HG02973 (cell line): ENCODE measurements around the gene ASPSCR1.

Source experiments
- ATAC-seq: cut with Tn5 transposase; IDR thresholded peaks from one replicate; pipeline ENCODE4 v1.9.1; 2021; ENCODE audit warnings: moderate library complexity; ENCODE audit not compliant: unreplicated experiment

Gene ASPSCR1

DNA sequence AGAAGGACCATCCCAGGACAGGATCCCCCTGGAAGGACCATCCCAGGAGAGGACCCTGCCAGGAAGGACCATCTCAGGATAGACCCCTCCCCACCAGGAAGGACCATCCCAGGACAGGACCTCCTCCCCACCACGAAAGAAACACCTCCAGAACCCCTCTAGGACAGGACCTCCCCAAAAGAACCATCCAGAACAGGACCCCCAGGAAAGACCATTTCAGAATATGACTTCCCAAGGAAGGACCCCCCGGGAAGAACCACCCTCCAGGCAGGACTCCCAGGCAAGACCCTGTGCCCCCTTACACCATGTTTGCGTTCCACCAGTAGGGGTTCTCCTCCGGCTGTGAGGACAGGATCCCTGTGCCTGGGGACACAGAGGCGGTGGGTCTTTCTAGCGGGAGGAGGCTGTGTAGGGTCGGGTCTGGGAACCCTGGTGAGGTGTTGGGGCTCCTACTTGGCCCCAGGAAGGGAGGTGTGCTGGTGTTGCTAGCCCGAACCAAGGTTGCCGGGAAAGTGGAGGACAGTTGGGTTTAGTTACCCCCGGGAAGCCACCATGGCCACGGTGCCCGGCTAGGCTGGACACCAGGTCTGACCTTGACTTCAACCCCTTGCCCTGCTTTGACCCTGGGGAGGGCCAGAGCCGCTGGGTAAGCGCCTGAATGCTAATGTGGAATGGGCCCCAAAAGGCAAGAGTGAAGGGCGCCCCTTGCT, 18.6 kb upstream of the ASPSCR1 start:
- ATAC-seq: no peak

DNA sequence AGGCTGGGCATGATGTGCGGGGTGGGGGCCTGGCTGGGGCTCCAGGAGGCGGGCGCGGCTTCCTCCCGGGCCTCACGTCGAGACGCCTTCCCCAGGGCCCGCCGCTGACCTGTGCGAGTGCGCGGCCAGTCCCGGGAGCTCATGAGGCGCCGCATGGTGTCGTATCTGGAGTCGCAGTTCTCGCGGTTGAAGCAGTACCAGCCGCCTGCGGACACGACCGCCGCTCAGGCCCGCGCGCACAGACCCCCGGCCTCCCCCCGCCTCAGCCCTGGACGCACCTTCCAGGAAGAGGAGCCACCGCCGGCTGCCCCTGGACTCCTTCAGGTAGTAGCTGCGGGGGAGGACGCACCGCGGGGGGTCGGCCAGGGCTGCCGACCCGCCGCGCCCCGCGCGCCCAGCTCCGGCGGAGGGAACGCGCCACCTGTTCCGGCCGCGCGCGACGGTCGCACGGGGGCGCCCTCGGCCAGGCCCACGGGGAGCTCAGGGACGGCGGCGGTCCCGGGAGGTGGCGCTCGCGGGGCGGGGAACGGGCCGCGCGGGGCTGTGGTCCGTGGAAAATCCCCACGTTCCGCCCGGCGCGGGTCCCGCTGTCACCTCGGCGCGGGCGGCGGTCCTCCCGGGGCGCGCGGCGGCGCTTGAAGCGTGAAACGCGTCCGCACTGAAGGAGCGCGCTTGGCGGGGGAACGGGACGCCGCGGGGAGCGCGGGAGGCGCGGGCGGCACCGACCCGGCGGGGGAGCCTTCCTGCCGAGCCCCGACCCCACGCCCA, 17.9 kb upstream of the ASPSCR1 start:
- ATAC-seq: no peak

DNA sequence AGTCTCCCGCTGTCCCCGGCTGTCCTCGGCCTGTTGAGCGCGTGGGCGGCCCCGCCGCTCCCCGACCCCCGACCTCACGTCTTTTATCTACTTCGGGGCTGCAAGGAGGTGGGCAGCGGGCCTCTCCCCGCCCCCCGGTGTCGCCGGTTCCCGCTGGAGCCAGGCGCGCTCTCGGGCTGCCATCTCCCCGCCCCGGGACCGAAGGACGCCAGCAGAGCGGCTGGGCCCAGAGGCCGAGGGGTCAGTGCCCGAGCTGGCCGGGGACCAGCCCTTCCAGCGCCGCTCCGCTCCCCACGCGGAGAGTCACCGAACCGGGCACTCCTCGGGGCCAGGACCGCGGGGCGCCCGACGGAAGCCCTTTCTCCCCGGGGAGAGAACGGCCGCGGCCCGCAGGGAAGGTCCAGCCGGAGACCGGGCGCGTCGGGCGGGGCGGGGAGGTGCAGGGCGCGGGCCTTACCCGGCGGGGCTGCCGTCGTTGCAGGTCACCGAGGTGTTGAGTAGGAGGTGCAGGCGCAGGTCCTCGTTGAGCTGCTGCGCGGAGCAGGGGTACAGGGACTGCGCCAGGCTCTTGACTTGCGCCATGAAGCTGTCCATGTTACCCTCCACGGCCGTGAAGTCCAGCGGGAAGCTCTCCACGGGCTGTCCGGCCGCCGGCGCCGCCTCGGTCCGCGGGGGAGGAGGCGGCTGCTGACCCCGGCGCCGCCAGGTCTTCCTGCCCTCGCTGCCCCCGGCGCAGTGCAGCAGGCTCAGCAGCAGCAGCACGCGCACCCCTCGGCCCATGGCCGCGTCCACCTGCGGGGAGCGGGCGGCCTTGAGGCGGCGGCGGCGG, 17.1 kb upstream of the ASPSCR1 start:
- ATAC-seq: no peak

DNA sequence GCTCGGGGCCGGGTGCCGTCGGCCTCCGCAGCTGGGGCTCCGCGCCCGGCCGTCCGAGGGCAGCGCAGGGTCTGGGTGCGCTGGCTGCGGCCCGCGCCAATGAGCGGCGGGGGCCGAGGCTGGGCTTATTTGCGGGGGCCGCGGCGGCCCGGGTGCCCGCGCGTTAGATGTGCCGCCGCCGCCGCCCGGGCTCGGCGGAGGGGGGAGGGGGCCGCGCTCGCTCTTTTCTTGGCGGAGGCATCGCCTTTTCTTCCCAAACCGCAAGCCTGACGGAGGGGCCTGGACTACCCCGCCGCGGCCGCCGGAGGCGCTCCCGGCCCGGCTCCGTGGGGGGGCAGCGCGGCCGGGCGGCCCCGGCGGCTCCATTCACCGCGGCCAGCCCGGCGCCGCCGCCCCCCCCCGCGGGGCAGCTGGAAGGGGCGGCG, 16.3 kb upstream of the ASPSCR1 start, which contains the start of gene NOTUM:
Gene NOTUM (minus strand): TSS at position 101 of the 425 bp plus-strand sequence. CDS start 278 bp downstream, outside the sequence.
- no peak for ATAC-seq

DNA sequence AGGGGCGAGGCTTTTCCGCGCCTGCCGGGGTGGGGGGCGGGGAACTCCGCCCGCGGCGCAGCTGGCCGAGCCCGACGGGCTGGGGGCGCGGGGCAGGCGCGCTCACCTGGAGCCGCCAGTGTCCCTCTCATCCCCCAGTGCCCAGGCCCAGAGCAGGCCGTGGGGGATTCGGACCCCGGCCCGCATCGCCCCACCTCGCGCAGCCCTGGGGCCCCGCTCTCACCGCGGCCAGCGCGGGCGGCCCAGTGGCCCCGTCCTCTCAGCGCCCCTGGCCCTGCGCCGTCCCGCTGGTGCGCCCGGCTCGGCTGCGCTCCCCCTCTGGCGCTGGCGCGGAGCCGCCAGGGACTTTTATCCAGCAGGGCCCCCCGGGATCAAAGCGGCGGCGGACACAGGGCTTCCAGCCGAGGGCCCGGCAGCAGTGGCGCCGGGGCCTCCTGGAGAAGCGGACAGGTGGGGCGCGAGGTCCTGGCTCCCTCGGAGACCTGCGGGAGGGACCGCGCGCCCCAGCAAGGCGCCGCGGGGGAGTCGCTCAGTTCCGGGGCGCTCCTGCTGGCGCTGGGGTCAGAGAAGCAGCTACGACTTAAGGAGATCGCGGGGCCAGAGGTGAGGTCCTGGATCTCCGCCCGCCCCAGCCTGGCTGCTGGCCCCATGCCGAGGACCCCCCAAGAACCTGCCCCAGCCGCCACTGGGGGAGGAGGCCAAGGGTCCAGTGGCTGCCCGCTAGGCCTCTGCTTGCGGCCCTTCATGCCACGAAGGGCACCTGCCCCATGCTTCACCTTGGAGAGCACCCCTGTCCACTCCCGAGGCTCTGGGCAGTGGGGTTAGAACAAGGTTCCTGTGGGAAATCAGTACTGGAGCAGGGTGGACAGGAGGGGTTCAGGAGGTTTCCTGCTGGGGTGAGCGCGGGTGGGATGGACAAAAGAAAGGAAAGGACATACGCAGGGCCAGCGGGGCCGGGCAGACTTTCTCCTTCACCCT, 15.6 kb upstream of the ASPSCR1 start:
- ATAC-seq: no peak

DNA sequence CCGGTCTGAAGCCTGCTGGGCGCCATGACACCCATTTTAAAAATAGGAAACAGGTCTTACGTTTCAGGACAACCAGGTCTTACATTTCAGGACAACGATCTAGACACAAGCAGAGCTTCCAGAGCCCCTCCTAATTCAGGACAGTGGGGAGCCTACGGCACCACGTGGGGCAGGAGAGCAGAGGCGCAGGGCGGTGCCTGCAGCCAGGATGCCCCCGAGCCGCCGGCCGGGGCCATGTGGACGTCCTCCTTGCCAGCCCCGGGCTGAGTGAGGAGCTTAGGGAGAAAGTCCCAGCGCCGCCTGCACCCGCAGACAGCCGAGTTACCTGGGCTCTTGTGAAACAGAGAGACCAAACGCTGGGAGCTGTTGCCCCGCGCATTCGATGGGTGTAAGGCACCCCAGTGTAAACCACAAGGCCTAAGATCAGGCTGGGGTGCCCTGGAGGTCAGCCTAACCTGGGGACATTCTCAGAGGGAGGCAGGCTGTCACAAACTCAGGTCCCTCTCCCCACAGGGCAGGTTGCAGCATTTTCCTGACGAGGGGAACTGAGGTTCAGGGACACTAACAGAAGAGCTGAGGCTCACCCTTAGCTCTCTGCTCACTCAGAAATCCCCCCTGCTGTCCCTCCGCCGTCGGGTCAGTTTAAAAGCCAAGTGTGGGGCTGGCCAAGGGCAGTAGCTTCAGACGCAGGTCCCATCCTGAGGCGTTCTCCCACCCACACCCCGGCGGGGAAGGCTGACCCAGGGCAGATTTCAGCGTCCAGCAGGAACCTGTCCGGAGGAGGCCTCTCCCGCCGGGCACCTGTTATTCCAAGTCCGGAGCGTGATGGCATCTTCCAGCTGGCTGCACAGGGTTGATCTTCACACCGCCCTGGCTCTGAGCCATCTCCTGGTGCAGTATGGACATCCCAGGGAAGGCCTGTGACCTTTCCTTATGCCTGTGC, 14.7 kb upstream of the ASPSCR1 start:
- ATAC-seq: no peak

DNA sequence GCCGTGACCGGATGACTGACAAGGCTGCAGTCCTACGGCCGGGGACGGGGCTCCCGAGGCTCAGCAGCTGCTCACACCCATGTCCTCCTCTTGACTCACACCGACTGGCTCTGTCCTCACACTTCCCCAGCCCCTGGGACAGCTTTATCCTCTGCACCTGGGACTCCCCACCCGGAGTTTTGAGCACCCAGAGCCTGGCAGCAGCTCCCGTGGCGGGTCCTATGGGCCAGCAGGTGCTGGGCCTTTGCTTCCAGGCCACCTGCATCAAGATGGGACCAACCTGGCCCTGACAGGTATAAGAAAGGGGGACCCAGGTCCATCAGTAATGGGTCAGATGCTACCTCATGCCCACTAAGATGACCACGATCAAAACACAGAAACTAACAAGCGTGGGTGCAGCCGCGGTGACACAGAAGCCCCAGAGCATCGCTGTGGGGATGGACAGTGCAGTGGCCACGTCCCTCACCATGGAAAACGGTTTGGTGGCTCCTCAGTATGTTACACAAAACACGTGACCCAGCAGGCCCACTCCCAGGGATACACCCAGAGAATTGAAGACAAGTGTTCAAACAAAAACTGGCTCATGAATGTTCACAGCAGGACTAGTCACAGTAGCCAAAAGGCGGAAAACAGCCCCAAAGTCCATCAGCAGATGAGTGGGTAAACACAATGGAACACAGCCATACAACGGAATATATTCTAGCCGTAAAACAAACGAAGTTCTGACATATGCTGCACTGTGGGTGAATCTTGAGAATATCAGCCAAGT, 13.2 kb upstream of the ASPSCR1 start:
- no peak for ATAC-seq

DNA sequence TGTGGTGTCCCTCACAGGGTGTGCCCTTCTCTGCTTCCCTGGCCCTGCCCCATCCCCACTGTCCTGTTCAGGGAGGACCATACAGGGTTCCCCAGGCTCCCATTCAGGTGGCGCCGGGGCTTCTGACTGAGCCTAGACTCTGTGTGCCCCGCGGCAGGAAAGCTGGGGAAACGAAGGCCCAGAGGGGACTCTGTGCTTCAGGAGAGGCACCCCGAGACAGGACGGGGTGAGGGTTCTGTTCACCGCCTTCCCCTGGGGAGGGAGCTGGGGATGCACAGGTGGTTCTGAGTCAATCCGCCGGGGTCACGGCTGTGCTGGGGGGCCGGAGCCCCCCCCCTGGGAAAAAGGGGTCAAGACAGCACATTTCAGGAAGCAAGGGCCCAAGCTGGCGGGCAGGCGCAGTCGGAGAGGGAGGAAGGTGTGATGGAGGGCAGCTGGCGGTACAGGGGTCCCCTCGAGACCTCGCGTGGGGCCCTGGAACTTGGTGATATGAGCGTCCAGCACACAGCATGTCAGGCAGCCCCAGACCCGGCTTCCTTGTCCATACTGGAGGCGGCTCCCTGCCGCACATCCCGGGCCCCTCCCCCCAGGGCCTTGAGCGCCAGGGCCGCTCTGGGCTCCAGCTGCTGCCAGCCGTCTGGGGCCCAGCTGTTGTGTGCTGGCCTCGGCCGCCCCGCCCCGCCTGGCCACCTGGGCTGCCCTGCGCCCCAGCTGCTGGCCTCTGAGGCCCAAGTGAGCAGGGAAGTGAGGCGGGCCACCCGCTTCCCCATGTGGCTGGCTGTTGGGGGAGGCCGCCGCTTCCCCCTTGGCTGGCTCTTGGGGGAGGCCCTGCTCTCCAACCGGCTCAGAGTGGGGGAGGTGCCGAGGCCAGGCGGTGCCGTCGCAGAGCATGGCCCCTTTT, 10.8 kb upstream of the ASPSCR1 start:
- ATAC-seq: no peak

DNA sequence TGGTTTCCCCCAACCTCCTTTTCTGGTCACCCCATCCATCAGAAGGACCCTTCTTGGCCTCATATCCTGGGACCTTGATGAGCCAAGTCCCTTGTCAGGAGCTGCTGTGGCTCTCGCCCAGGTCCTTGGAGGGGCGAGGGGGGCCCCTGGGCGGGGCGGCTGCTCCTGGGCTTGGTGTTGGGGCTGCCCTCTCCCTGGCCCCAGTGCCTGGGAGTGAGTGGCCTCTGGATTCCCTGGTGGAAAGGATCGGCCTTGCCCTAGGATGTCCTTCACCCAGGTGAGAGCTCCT, 10.2 kb upstream of the ASPSCR1 start:
- ATAC-seq: no peak

DNA sequence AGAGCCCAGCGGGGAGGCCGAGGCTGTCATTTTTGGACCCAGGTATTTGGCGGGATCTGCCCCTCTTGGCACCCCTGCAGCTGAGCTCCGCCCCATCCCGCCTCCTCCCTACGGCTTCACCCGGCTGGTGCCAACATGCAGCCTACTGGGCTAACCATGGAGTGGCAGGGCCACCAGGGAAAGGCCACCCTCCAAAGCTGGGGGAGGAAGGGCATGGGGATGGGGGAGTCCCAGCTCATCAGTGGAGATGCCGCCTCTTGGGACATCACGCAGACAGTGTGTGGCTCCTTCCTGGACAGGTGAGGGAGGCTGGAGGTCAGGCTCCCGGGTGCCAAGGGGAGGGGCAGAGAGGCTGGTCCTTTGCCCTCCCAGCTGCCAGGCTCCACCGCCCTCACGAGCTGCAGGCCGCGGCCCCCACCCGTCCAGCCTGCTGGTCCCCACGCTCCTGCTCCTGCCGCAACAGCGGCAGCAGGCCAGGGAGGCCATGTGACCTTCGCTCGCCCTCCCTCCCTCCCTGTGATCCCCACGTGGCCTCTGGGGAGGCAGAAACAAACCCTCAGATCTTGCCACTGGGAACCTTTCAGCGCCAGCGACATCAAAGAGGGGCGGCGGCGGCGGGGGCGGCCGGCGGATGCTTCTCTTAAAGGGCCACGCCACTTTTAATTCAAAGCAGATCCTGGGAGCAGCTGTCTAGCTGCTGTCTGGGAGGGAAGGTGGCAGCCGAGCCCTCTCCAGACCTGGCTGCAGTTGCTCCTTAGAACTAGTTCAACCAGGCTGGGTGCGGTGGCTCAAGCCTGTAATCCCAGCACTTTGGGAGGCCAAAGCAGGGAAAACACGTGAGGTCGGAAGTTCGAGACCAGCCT, 9.7 kb upstream of the ASPSCR1 start:
- ATAC-seq: no peak

DNA sequence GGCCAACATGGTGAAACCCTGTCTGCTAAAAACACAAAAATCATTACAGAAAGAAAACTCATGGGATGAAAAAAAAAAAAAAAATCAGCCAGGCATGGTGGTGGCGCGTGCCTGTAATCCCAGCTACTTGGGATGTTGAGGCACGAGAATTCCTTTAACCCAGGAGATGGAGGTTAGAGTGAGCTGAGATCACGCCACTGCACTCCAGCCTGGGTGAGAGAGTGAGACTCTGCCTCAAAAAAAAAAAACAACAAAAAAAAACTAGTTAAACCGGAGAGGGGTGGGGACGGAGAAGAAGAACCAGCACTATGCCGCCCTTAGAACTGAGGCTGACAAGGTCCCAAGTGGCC, 9.1 kb upstream of the ASPSCR1 start:
- no peak for ATAC-seq

DNA sequence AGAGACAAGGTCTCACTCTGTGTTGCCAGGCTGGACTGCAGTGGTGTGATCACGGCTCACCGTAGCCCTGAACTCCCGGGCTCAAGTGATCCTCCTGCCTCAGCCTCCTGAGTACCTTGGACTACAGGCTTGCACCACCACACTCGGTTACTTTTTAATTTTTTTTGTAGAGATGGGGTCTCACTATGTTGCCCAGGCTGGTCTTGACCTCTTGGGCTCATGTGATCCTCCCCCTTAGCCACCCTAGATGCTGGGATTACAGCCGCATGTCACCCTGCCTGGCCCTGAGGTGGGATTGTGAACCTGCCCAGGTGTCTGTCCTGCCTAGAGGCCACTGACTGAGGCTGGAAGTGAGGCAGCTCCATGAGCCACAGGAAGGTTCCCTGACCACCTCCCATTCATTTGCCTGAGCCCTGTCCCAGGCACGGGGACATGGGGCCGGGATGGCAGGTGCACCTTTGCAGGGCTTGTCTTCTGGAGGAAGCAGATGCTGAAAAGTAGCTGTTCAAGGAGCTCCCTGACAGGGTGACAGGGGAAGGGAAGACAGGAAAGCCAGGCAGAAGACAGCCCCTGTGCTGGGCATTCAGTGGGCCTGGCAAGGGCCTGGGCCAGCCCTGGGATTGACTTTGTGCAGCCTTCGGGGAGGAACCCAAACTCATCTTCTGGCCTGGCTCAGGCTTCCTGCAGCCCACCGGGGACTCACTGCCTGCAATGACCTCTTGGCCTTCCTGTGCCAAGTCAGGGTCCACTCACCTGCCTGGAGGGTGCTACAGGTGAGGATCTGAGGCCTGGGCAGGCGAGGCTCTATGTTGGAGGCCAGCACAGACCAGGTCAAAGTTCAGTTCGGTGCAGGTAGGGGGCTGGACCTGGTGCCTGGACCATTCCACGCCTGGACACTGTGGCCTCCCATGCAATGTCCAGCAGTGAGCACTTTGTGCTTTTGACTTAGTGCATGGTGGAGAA, 8.3 kb upstream of the ASPSCR1 start:
- ATAC-seq: no peak

DNA sequence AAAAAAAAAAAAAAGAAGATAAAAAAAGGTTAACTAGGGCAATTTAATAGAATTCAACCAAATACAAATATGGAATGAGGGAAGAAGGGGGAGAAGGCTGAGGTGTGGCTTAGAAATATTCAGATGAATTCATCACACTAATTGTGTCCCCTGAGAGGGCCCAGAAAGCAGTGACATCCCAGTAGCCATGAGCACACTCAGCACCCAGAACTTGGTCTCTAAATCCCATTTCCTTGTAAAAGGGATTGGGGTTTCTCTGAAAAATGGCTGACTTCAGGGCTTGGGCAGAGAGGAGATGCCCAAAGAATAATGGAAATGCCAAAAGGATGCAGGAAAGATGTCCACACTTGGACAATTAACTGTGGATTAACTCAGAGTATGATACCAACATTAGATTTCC, 4.0 kb upstream of the ASPSCR1 start:
- ATAC-seq: no peak

DNA sequence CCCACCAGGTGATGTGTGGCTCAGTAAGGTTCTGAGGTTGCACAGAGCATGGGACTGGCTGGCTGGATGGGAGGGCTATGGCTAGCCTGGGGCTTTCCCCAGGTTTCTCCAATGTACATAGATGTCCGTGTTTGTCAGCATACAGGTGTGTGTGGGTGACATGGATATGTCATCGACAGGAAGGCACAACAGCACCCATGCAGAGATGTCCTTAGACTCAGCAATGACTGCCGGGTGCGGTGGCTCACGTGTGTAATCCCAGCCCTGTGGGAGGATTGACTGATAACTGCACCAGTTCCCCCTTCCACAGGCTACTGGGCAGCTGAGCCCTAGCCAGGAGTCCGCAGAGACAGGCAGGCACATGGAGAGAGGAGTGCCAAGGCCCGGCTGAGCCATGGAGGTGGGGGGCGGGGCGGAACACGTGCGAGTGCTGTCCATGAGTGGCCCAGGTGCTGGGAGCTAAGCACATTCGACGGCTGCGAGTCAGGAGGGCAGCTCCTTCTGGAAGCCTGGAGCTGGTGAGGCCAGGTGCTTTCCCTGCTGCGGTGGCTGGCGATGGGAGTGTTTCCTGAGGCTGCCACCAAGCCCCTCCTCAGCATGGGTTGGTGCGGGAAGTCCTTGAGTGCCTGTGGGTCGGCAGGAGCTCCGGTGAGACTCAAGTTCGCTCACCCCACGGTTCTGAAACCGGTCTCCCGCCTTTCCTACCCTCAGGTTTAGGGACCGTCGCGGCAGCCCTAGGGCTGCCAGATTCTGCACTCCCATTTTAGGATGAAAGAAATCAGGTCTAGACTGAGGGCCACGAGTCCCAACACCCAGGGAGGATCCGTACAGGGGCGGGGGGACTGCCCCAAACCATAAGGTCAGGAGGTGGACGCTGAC, 858 bp upstream of the ASPSCR1 start:
- ATAC-seq: peak; percentile 3
